Cardiac fibroblast (primary cell): ENCODE results near the gene CKS1B.

Experiments
- DNase-seq, 2 donors: peaks; one replicate each; pipeline versions ENCODE4 v3.0.0 to v3.0.0-alpha.2; 2010; ENCODE audit warnings: low read depth in 2 of 2
- H3K4me3 ChIP-seq, 2 donors: replicated peaks in 1 of 2; 1 replicate in 1 of 2; 2 replicates in 1 of 2; pipeline ENCODE4 v1.5.1; 2011; ENCODE audit warnings: low read depth in 2 of 2, low read length in 2 of 2, mild to moderate bottlenecking in 2 of 2, moderate library complexity in 1 of 2
- CTCF ChIP-seq: IDR thresholded peaks from one replicate; pipeline ENCODE4 v1.5.1; 2011; ENCODE audit warnings: low read depth, mild to moderate bottlenecking, low read length, inconsistent platforms

Gene CKS1B

DNA sequence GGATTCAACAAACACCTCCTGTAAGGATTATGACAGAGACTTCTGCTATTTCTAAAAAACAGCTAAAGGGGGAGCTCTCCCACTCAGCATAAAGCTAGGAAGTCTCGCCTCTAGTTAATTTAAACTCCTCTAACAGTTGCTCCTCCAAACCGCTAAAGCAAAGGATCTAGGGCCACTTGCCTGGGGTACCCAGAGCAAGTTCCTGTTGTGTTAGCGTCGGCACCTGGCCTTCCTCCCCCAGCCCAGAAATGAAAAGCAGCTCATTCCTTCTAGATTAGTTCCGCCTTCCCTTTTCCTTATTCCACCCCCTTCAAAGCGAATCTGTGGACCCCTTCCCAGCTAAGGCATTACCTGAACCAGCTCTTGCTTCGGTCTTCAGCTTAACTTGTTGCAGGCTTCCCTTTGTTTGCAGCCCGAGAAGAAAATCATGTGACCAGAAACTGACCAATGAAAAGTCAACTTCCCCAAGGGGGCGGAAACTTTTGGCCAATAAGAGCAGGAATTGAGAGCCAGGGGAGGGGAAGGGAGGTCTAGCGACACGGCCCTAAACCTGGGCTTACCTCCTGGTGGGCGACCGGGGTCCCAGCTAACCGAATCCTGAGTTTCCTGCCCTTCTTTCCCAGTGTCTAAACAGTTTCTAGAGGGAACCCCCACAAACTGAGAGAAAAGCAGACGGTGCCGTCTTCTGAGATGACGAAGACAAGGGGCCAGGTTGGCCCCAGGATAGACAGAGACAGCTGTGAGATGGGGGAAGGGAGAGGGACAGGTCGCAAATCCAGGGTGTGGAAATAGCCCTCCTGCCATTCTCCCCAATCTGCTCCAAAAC, 18.6 kb upstream of the CKS1B start, which contains the start of gene PBXIP1:
Gene PBXIP1, minus strand, starts transcription at position 382 of the 826 bp plus-strand sequence. CDS start 2,378 bp downstream, outside the sequence.
- DNase-seq = peak; percentile 93
- H3K4me3 ChIP-seq = peak within 1 kb of the TSS; percentile 61 to 71
- TF ChIP-seq CTCF = peak; percentile 33

GRCh38 chr1:154956544-154956941, 17.9 kb upstream of the CKS1B start:
- DNase-seq = no peak
- TF ChIP-seq CTCF = no peak
- peak overlapping the region in 1 of 2 donors; percentile 71 for H3K4me3 ChIP-seq

DNA sequence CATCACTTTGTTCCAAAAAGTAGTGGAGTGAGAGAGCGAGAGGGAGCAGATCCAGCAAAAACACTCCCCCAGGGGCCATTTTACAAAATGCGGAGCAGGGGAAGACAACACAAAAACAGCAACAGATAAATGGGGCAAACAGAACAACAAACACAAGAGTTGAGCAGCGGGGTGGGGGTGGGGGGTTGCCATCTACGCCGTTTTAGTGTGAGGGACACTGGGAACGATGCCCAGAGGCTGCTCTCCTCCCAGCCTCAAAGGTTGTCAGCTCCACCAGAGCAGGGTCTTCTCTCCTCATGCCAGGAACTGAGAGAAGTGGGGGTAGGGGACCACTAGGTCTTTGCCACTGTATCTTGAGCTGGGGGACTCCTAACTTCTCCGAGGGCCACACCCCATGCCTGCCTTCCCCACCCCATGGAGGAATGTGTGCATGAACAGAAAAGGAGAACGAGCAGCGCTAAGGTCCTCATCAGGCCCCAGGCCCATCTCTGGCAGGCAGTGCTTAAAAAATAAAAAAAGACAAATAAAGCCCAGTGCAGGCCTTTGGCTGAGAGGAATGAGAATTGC, 17.3 kb upstream of the CKS1B start:
- no peak overlapping the region for H3K4me3 ChIP-seq
- TF ChIP-seq CTCF = no peak
- DNase-seq = no peak

- no peak for DNase-seq
- no peak overlapping the region for H3K4me3 ChIP-seq
- no peak for TF ChIP-seq CTCF
Measured at GRCh38 chr1:154958036-154958435, 16.4 kb upstream of the CKS1B start.

DNA sequence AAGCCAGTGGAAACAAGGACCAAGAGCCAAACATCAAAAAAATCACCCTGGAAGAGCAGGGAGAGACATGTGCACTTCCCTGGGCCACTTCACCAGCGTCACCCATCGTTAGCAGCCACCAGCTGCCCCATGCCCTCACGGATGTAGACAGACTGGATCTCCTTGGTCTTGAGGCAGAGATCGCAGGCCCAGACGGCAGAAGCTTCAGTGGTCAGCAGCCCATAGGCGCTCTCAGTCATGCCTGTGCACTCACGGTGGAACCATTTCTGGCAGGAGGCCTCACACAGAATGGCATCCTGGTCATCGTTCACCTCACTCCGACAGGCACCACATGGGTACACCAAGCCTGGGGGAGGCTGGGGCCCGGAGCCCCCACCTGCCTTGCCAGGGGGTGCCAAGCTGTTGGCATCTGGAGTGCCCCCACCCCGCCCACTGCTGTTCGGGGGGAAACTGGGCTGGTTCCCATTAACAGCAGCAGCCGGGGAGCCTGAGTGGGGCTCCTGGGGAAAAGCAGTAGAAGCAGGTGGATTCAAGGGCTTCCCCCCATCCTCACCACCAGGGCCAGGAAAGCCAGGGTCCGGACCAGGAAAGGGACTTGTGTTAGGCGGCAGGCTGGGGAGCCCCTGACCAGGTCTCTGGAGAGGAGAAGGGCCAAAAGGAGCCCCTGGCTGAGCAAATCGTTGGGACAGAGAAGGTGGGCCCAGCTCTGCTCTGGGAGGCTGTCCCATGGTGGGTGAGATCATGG, 15.6 kb upstream of the CKS1B start:
- DNase-seq = no peak
- TF ChIP-seq CTCF = no peak
- H3K4me3 ChIP-seq = no peak overlapping the region

GRCh38 chr1:154959426-154959780, 15.1 kb upstream of the CKS1B start:
- H3K4me3 ChIP-seq = no peak overlapping the region
- no peak for TF ChIP-seq CTCF
- no peak for DNase-seq
